ENCODE results near the gene TUG1. TPM values are rescaled to one million over a fixed set of nuclear protein-coding genes. Genes with fewer than 3 reads are reported as not detected.
A peak's percentile ranks its signal among the peaks of the same experiment; 100 is the strongest.

TUG1 gene
- polyA plus RNA-seq (ENCODE audit: insufficient read length) = 257 TPM
- long read RNA-seq, donor 1, full-length matches to known transcripts = 84 of 84 reads
- long read RNA-seq, donor 1, partial matches to known transcripts = 0 of 84 reads
- long read RNA-seq, donor 1, other reads (novel, unspliced or antisense) = 0 of 84 reads
- long read RNA-seq, donor 2, full-length matches to known transcripts = 70 of 131 reads
- long read RNA-seq, donor 2, partial matches to known transcripts = 61 of 131 reads
- long read RNA-seq, donor 2, other reads (novel, unspliced or antisense) = 0 of 131 reads
- long read RNA-seq, donor 3, full-length matches to known transcripts = 70 of 81 reads
- long read RNA-seq, donor 3, partial matches to known transcripts = 11 of 81 reads
- long read RNA-seq, donor 3, other reads (novel, unspliced or antisense) = 0 of 81 reads
- long read RNA-seq, donor 4, full-length matches to known transcripts = 5 of 5 reads
- long read RNA-seq, donor 4, partial matches to known transcripts = 0 of 5 reads
- long read RNA-seq, donor 4, other reads (novel, unspliced or antisense) = 0 of 5 reads
- long read RNA-seq, donor 5, full-length matches to known transcripts = 59 of 59 reads
- long read RNA-seq, donor 5, partial matches to known transcripts = 0 of 59 reads
- long read RNA-seq, donor 5, other reads (novel, unspliced or antisense) = 0 of 59 reads
- long read RNA-seq, donor 6, full-length matches to known transcripts = 66 of 66 reads
- long read RNA-seq, donor 6, partial matches to known transcripts = 0 of 66 reads
- long read RNA-seq, donor 6, other reads (novel, unspliced or antisense) = 0 of 66 reads
- long read RNA-seq, donor 7, full-length matches to known transcripts = 88 of 149 reads
- long read RNA-seq, donor 7, partial matches to known transcripts = 61 of 149 reads
- long read RNA-seq, donor 7, other reads (novel, unspliced or antisense) = 0 of 149 reads
- long read RNA-seq, donor 8, full-length matches to known transcripts = 24 of 24 reads
- long read RNA-seq, donor 8, partial matches to known transcripts = 0 of 24 reads
- long read RNA-seq, donor 8, other reads (novel, unspliced or antisense) = 0 of 24 reads

DNA sequence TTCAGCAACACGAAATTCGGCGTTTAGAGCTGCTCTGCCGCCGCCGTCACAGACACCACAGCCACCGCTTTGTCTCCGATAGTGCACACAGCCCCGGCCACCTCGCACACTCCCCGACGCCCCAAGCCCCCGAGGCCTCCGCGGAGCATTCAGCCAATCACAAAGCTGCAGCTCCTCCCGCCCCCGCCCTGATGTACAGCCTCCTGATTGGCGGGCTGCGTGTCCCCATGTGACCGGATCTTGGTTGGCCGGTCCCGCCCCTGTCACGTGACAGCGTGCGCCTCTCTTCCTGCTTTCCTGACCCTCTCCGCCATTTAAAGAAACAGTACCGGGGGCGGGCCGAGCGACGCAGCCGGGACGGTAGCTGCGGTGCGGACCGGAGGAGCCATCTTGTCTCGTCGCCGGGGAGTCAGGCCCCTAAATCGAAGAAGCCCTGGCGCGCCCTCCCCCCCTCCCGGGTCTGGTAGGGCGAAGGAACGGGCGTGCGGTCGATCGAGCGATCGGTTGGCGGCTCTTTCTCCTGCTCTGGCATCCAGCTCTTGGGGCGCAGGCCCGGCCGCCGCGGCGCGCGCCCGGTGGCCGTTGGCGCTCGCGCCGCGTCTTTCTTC, at the start of gene TUG1:
Gene TUG1 (plus strand): TSS at position 342 of the 608 bp plus-strand sequence.
- peak; percentile 99 for DNase-seq

DNA sequence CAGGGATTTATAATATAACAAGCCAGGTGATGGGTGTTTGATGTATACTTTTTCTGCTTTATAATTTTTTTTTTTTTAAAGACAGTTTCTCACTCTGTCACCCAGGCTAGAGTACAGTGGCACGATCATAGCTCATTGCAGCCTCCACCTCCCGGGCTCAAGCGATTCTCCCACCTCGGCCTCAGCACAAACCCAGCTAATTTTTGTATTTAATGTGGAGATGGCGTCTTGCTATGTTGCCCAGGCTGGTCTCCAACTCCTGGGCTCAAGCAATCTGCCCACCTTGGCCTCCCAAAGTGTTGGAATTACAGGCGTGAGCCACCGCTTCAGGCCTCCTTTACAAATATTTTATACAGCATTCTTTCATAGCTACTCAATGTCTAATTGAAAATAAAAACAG, 49.1 kb upstream of the TUG1 start:
- no peak for DNase-seq

DNA sequence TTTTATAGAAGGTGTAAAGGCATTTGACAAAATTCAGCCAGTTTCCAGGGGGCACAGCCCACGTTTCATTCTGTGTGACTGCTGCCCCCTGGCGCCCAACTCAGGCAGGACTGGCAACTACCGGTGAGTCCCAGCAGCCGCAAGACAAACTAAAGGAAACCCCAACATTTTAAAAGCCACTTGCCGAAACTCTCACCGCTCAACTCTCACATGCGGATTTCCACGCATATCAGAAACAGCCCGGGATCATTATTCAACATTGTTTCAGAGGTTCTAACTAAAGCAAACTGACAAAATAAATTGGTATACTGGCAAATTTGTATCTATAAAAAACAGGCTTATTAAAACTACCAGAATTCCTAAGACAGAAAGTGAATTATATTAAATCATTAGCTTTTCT, 48.7 kb upstream of the TUG1 start:
- DNase-seq = peak; percentile 63

- DNase-seq = no peak
These were observed 48.0 kb upstream of the TUG1 start for GRCh38 chr22:30921108-30921507.

DNA sequence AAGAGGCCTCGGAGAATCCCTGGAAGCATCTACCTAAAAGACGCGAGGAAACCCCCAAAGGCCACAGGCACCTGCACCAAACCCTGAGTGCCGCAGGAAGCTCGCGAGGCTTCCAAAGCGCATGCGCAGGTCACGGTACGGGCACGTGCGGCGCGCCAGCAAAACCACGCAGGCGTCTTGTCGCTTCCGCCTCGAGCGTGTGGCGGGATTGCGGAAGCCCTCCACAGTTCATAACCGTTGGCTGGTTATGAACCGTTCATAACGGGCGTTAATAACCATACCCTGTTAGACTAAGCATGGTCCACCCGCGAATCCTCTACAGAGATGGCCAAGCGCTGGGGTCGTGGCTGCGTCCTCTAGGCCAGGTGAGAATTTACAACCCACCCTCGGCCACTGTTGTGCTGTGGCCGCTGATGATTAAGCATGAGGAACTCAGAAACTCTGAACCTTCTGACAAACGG, 46.9 kb upstream of the TUG1 start:
- peak; percentile 48 for DNase-seq

GRCh38 chr22:30923168-30923900, 45.7 kb upstream of the TUG1 start:
- no peak for DNase-seq

DNA sequence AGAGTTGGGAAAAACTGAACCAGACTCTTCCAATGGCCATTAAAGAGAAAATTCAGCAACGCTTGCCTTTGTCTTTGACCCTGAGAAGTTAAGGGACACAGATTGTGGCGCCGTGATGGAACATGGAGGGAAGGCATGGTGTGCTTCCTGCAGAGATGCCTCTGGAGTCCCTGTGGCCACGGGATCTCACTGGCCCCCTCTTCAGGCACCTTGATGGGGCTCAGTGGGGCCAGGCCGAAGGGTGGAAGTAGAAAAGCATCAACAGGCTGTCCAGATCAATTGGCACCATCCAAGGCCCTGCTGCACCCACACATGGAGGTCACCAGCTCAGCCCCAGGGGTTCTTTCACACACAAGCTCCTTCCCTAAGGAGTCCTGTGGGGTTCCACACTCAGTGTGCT, 43.4 kb upstream of the TUG1 start:
- DNase-seq = no peak

GRCh38 chr22:30926706-30927105, 42.4 kb upstream of the TUG1 start:
- DNase-seq = no peak

DNA sequence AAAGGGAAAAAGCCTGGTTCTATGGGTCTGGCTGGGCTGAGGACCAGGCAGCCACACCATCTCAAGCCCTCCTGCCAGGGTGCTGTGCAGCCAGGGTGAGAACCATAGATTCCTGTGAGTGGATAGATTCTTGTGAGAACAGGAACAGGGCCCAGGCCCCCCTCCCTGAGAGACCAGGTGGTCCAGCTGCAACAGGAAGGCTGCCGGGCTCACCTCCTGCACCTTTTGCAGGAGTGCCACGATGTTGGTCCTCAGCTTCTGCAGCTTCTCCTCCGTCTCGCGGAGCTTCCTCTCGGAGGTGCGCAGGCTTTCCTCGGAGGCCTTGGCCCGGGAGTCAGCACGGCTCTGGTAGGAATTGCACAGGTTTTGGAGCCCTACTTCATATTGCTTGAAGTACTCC, 41.3 kb upstream of the TUG1 start:
- no peak for DNase-seq

GRCh38 chr22:30928401-30928800, 40.7 kb upstream of the TUG1 start:
- no peak for DNase-seq

GRCh38 chr22:30930228-30930627, 38.8 kb upstream of the TUG1 start:
- DNase-seq = no peak

- DNase-seq = no peak
These were observed 37.3 kb upstream of the TUG1 start for GRCh38 chr22:30931541-30932300.

DNA sequence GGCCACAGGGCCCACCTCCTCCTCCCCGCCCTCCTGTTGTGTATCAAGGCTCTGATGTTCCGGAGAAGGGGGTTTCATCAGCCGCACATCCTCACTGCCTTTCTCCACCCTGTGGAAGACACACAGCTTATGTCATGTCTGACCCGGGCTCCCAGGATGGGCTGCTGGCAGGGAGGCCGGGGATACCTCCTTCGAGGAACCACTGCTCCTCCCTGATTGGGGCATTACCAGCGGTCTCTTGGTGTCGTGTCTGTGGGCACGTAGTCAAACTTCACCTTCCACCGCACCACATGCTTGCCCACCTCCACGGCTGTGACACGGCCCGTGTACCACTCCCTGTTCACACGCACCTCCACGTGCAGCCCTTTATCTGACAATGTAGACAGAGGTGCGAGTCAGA, 36.4 kb upstream of the TUG1 start:
- DNase-seq = no peak

GRCh38 chr22:30933457-30933856, 35.6 kb upstream of the TUG1 start:
- DNase-seq = no peak

DNA sequence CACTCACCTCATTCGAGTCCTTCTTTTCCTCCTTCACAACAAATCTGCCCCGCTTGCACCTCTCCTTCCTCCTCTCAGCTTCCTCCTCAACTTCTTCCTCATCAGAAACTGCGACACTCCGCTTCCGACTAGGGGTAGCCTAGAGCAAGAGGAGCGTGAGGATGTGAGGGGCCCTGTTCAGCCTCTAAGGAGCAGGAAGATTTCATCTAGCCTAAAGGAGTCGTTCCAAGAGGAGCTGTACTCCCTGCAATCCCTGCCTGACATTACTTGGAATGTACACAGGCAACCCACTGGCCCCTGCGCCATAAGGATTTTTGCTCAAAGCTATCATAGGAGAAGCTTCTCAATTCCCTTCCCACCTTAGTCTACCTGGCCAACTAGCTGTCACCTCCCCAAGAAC, 35.0 kb upstream of the TUG1 start:
- no peak for DNase-seq

DNA sequence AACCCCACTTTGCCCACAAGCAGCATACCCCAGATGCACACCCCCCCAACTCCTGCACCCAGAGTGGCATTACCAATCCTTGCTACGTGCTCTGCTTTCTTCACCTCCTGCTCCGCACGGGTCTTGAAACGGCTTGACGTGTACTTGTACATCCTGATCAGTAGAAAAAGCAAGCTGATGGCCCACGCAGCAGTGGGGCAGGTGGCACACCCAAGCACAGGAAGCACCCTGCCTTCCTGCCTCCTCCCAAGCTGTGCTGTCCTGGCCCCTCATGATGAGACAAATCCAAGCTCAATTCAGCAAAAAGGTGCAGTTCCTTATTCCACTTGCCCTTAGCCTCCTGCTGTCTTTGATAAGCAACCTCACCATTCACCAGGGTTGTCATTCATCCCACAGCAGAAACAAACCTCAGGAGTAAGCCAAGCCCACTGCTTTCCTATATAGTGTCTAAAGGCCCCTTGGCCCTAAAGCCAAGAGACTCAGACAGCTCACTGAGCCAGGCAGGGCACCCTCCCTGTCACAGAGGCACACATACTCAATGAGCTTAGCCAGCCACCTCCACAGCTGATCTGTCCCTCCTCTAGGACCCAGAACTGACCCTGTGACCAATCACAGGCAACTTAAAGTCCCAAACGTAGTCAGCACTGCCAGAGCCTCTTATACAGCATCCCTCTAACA, 28.2 kb upstream of the TUG1 start:
- no peak for DNase-seq

GRCh38 chr22:30941363-30941740, 27.7 kb upstream of the TUG1 start:
- DNase-seq = no peak

GRCh38 chr22:30943368-30943767, 25.7 kb upstream of the TUG1 start:
- DNase-seq = no peak

DNA sequence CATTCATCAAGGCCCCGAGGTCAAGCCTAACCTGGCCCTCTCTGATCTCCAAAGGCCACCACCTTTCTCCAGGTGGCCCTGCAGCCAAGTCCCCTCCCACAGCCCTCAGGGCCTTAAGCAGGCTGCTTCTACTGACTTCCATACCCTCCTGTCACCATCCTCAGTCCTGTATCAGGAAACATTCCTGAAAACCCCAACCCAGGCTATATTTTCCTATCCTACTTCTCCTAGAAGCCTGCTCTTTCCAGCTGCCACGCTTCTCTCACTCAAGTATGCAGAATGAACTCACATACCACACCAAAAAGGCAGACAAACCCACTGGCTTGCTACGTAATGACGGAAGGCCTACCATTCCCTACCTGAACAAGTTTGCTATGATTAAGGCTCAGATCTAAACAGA, 24.1 kb upstream of the TUG1 start:
- DNase-seq = no peak

GRCh38 chr22:30945653-30946052, 23.4 kb upstream of the TUG1 start:
- no peak for DNase-seq

Measured in left kidney (tissue), 8 donors.